HepG2 (cell line): ENCODE measurements around the gene GRIK3. TPM values are rescaled to one million over a fixed set of nuclear protein-coding genes. Genes with fewer than 3 reads are reported as not detected.

Source experiments
- ATAC-seq: fragments of 200-7000 bp; cut with Tn5 transposase; 3 replicates; pipeline ENCODE4 v1.9.1; 2020; ENCODE audit warnings: mild to moderate bottlenecking, moderate library complexity
- BruUV-seq: library from RNA; stranded (reverse); fragments of 400-500 nt; replicated peaks from 2 replicates; lab custom pipeline; 2021; lab: Mats Ljungman, UMichigan
- CTCF ChIA-PET: fragments of 300-600 bp; formaldehyde crosslinking; extraction: SDS; loops from one replicate; lab custom pipeline; 2021; ENCODE audit warnings: low total read pairs, inconsistent platforms, low intra/inter-chr PET ratio; lab: Yijun Ruan, JAX
- POLR2A ChIA-PET: fragments of 350-600 bp; sonication (Branson Sonifier 250); formaldehyde crosslinking; loops from one replicate; lab custom pipeline; 2020; ENCODE audit warnings: antibody characterized with exemption, inconsistent platforms; lab: Yijun Ruan, JAX
- DNase-seq: peaks from one replicate; pipeline ENCODE4 v3.0.0-alpha.2; 2015; ENCODE audit warnings: low spot score
- FAIRE-seq: peaks from 3 replicates; lab custom pipeline; 2011; peaks lifted over from hg19 to GRCh38; lab: Jason Lieb, UNC
- H2AFZ ChIP-seq: one replicate; pipeline ENCODE4 v1.6.1; 2011; ENCODE audit warnings: low read length, inconsistent platforms
- H3K27ac ChIP-seq: fragments of 300-600 bp; 3 replicates; pipeline ENCODE4 v1.8.0; 2011; ENCODE audit warnings: mixed run types, mild to moderate bottlenecking, mixed read lengths, low read length, inconsistent platforms; ENCODE audit not compliant: insufficient read depth; ENCODE audit errors: extremely low read length
- H3K27me3 ChIP-seq, 2 experiments: fragments of 200-600 bp in 1 of 2; 2 replicates in 1 of 2; 3 replicates in 1 of 2; pipeline versions ENCODE4 v1.6.0 to v1.8.0; 2011; ENCODE audit warnings: low read length in 2 of 2, mild to moderate bottlenecking in 2 of 2, moderate library complexity in 2 of 2, inconsistent platforms in 1 of 2; ENCODE audit not compliant: insufficient read depth in 2 of 2, control insufficient read depth in 1 of 2
- H3K36me3 ChIP-seq, 2 experiments: fragments of 200-600 bp in 1 of 2; replicated peaks in 1 of 2; 2 replicates in 1 of 2; 3 replicates in 1 of 2; pipeline versions ENCODE4 v1.5.1 to v1.8.0; 2011; ENCODE audit warnings: low read length in 2 of 2, inconsistent platforms in 1 of 2; ENCODE audit not compliant: insufficient read depth in 2 of 2, control insufficient read depth in 1 of 2
- H3K4me1 ChIP-seq: 2 replicates; pipeline ENCODE4 v1.5.1; 2012; ENCODE audit warnings: low read length, inconsistent platforms; ENCODE audit not compliant: insufficient read depth
- H3K4me2 ChIP-seq: 2 replicates; pipeline ENCODE4 v1.6.0; 2011; ENCODE audit warnings: low read depth, low read length, inconsistent platforms
- H3K4me3 ChIP-seq, 3 experiments: fragments of 200-600 bp in 1 of 3; sonication (generic), shearing (Covaris generic) in 1 of 3; replicated peaks in 1 of 3; 2 replicates each; pipeline ENCODE4 v1.5.1; 2011 to 2016; ENCODE audit warnings: low read length in 3 of 3, inconsistent platforms in 2 of 3, low read depth in 2 of 3, mild to moderate bottlenecking in 2 of 3, control low read depth in 1 of 3, mixed read lengths in 1 of 3; ENCODE audit not compliant: insufficient read depth in 1 of 3
- H3K79me2 ChIP-seq: one replicate; pipeline ENCODE4 v1.6.1; 2011; ENCODE audit warnings: low read length, inconsistent platforms; ENCODE audit not compliant: insufficient read depth
- H3K9ac ChIP-seq: 2 replicates; pipeline ENCODE4 v1.6.0; 2011; ENCODE audit warnings: mild to moderate bottlenecking, low read depth, low read length, inconsistent platforms; ENCODE audit not compliant: insufficient read depth
- H3K9me3 ChIP-seq: 2 replicates; pipeline ENCODE4 v1.5.1; 2012; ENCODE audit warnings: mild to moderate bottlenecking, low read length
- H4K20me1 ChIP-seq: 2 replicates; pipeline ENCODE4 v1.6.0; 2011; ENCODE audit warnings: inconsistent platforms, mild to moderate bottlenecking, low read length, moderate library complexity; ENCODE audit not compliant: insufficient read depth
- MAFF ChIP-seq: IDR thresholded peaks from 2 replicates; pipeline ENCODE4 v1.6.1; 2011; ENCODE audit warnings: low read depth, low read length, improper control_type of control experiment
- MAFK ChIP-seq, 2 experiments: IDR thresholded peaks in 1 of 2; conservative IDR thresholded peaks in 1 of 2; 2 replicates each; pipeline ENCODE4 v1.6.1; 2011; ENCODE audit warnings: improper control_type of control experiment in 2 of 2, low read length in 2 of 2
- MNT ChIP-seq: fragments of 450-650 bp; IDR thresholded peaks from 2 replicates; pipeline ENCODE4 v1.6.1; 2016
- SIN3B ChIP-seq: fragments of 150-350 bp; IDR thresholded peaks from 2 replicates; pipeline ENCODE4 v1.6.1; 2014; ENCODE audit warnings: low read length
- ZNF407 ChIP-seq: sonication (generic); formaldehyde crosslinking; IDR thresholded peaks from one replicate; pipeline ENCODE4 v1.5.1; 2020; ENCODE audit warnings: mild to moderate bottlenecking, missing genetic modification reagents; ENCODE audit errors: not compliant biosample characterization
- ZNF510 ChIP-seq: sonication (generic); formaldehyde crosslinking; IDR thresholded peaks from 2 replicates; pipeline ENCODE4 v1.4.0; 2020; ENCODE audit warnings: low read depth, mild to moderate bottlenecking, missing genetic modification reagents
- ZNF614 ChIP-seq: IDR thresholded peaks from 2 replicates; pipeline ENCODE4 v1.6.1; 2018; ENCODE audit warnings: missing biosample characterization, missing genetic modification reagents, inconsistent platforms, borderline replicate concordance
- WGBS: methylation state at CpG from one replicate; pipeline ENCODE4 v1.1.6; 2017; ENCODE audit warnings: low lambda C conversion rate; 5-methylcytosine and 5-hydroxymethylcytosine counted together
- in situ Hi-C: cut with HindIII; loops from 2 replicates; pipeline ENCODE4 v1.10.0; 2017; ENCODE audit warnings: low pct_unique_long_range_greater_than_20kb; ENCODE audit not compliant: extremely low pct_ligation_motif_present
- intact Hi-C: fragments of 100-400 bp; cut with micrococcal nuclease; formaldehyde crosslinking; loops from one replicate; pipeline ENCODE4 v1.10.0; 2022; ENCODE audit not compliant: unreplicated experiment
- polyA plus RNA-seq, 8 experiments: library from polyadenylated mRNA; depleted of rRNA in 3 of 8; stranded (reverse) in 7 of 8; unstranded in 1 of 8; fragments of >200 nt; fragmentation: Illumina TruSeq in 4 of 8; extraction: Trizol in 4 of 8; gene quantifications; 2 replicates each; pipeline versions ENCODE4 v1.2.1 to v1.2.3, GENCODE V29; 2011 to 2016; ENCODE audit warnings: low read depth in 4 of 8, missing spikeins in 1 of 8, mixed read lengths in 1 of 8; ENCODE audit not compliant: insufficient read depth in 1 of 8
- total RNA-seq, 5 experiments: library from RNA; depleted of rRNA; stranded (reverse); fragments of >200 nt; fragmentation: Illumina TruSeq; extraction: Trizol; gene quantifications; 2 replicates each; pipeline ENCODE4 v1.2.3, GENCODE V29; 2016; ENCODE audit warnings: low read depth in 1 of 5

The GRIK3 gene
- total and polyA plus RNA-seq, 2 of the 13 experiments (the other 11 are each of a cell fraction or from before 2014, with no cell fraction given), result not detected

GRCh38 chr1:36816348-36816747 is 218.0 kb downstream of the GRIK3 start:
- Histone ChIP-seq H3K9me3 (no peaks in the 10 kb centered on the region), H4K20me1 (no peaks in the 10 kb centered on the region), H3K79me2 (no peaks in the 10 kb centered on the region), H3K27ac (no peak overlapping the region), H3K4me1 (no peaks in the 10 kb centered on the region), H3K27me3 (peaks cover 2 to 6% of the 10 kb centered on the region in 2 experiments; a peak in 2 of 5 replicates), H3K36me3 (no peaks in the 10 kb centered on the region), H3K4me2 (no peak overlapping the region), H3K9ac (no peak overlapping the region)
- DNase-seq (no peak), ATAC-seq (no peak)
- in situ Hi-C loops, result no loop called here
- BruUV-seq, result no TSS peak
- 0% methylated on average over 2 of the region's 2 CpGs for WGBS
- TF ChIP-seq SIN3B, result no peak
- peak; percentile 46; the same call in 1 of the 2 replicates for TF ChIP-seq MAFF
- peak; percentile 45 to 72; a peak in 3 of 4 replicates for TF ChIP-seq MAFK (conservative IDR thresholded peaks at IDR 0.05 in 1 of 2, IDR thresholded peaks at IDR 0.05 in 1 of 2; ENCODE audit: low read length in 2 of 2)
- TF ChIP-seq, all 625 proteins: peak for 2
- POLR2A ChIA-PET, result no interaction called here
- CTCF ChIA-PET, result no interaction called here
- FAIRE-seq, result no peak
- H3K4me3 ChIP-seq, result no peak overlapping the region
- intact Hi-C loops, result no loop called here
- H2AFZ ChIP-seq, result no peak overlapping the region

DNA sequence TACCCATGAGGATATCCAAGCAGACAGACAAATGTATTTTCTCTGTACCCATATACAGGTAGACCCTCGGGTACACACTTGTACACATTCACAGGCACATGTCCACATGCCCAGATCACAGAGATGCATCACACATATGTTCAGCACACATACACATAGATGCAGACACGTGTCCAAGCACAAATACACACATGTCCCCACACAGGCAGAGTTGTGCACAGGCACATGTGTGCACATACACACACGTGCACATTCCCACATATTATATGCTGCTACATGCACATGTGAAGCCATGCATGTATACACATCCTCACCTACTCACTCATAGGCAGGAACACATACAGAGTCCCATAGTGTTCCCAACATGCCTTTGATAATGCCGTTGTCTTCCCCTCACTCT is 219.5 kb downstream of the GRIK3 start:
- CTCF ChIA-PET, result no interaction called here
- POLR2A ChIA-PET, result no interaction called here
- Histone ChIP-seq H3K4me2 (no peak overlapping the region), H3K36me3 (no peaks in the 10 kb centered on the region), H2AFZ (no peak overlapping the region), H3K27ac (no peak overlapping the region), H3K27me3 (peaks cover 2 to 5% of the 10 kb centered on the region in 2 experiments; a peak in 2 of 5 replicates), H3K4me3 (no peak overlapping the region), H3K79me2 (no peaks in the 10 kb centered on the region), H3K9me3 (no peaks in the 10 kb centered on the region), H3K4me1 (no peaks in the 10 kb centered on the region), H3K9ac (no peak overlapping the region), H4K20me1 (no peaks in the 10 kb centered on the region)
- WGBS, result 0% methylated on average over 3 of the region's 4 CpGs
- no peak for TF ChIP-seq ZNF510 (CRISPR knock-in tag)
- TF ChIP-seq ZNF407, result no peak
- TF ChIP-seq MNT, result peak; percentile 98
- TF ChIP-seq ZNF614 (CRISPR knock-in tag), result no peak
- FAIRE-seq, result no peak
- ATAC-seq, result no peak
- in situ Hi-C loops (no loop called here), intact Hi-C loops (no loop called here)
- BruUV-seq, result no TSS peak
- DNase-seq, result no peak
